Muscle of back (tissue), 11 donors: ENCODE measurements around the gene TMEM201. TPM values are rescaled to one million over a fixed set of nuclear protein-coding genes. Genes with fewer than 3 reads are reported as not detected.

Source experiments
- DNase-seq, 3 donors: peaks; one replicate each; pipeline versions ENCODE4 v3.0.0 to v3.0.0-alpha.2; 2013
- polyA plus RNA-seq, 10 donors: library from polyadenylated mRNA; unstranded; fragments of 120-200 nt; gene quantifications; one replicate each; pipeline ENCODE4 v1.2.1, GENCODE V29; 2013; ENCODE audit not compliant: insufficient read length in 10 of 10

Gene TMEM201
- polyA plus RNA-seq, 10 donors = 12.3 to 19.1 (median 16.3) TPM

- no peak for DNase-seq
Measured at GRCh38 chr1:9598316-9598700, 9.6 kb downstream of the TMEM201 start.

DNA sequence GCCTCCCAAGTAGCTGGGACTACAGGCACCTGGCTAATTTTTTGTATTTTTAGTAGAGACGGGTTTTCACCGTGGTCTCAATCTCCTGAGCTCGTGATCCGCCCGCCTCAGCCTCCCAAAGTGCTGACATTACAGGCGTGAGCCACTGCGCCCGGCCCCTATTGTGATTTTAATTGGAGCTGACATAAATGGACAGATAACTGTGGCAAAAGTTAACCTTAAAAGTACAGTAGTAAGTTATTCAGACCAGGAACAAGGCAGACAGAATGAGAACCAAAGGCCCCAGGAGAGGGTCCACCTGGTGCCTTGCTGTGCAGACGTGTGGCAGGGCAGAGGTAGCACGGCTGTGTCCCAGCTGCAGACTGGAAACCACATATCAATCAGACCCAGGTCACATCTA is 11.0 kb downstream of the TMEM201 start:
- no peak for DNase-seq

- no peak for DNase-seq
Measured at GRCh38 chr1:9600861-9601834, 12.4 kb downstream of the TMEM201 start.

DNA sequence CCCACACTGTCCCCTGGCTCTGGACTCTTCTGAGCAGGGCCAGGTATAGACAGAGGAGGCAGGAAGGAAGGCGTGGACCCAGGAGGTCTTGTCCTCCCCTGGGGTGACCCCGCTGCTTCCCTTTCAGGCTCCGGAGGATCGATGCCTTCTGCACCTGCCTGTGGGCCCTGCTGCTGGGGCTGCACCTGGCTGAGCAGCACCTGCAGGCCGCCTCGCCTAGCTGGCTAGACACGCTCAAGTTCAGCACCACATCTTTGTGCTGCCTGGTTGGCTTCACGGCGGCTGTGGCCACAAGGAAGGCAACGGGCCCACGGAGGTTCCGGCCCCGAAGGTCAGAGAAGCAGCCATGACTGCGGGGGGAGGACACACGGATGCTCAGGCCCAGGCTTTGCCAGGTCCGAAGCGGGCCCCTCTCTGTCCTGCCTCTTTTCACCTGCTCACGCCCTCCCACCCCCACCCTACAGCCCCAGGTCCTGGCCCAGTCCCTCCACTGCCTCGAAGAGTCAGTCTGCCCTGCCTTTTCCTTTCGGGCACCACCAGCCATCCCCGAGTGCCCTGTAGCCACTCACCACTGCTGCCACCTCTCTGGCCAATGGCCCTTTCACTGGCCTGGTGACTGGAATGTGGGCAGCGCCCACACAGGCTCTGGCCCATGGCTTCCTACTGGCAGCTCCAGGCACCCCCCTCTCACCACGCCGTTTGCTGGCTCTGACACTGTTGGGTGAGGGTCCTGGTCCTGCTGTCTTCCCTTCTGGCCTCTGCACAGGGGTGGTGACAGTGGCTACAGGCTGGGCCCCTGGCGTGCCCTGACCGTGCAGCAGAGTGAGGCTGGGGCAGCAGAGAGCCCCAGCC is 13.5 kb downstream of the TMEM201 start:
- DNase-seq = no peak

DNA sequence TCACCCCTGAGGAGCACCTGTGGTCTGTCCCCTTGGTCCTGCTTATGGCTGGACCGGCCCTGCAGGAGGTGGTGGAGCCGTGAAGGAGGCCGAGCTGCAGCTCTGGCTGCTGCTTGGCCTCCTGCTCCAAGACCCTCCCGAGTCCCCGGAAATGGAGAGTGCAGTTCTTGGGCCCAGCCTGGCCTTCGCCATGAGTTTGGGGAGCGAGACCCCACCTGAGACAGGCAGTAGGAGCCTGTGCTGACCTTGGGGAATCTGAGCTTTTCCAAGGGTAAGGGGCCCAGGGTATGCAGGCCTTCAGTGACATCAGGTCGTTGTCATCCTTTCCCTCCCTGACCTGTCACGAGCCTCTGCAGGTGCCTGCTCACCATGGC is 14.1 kb downstream of the TMEM201 start:
- DNase-seq = no peak

DNA sequence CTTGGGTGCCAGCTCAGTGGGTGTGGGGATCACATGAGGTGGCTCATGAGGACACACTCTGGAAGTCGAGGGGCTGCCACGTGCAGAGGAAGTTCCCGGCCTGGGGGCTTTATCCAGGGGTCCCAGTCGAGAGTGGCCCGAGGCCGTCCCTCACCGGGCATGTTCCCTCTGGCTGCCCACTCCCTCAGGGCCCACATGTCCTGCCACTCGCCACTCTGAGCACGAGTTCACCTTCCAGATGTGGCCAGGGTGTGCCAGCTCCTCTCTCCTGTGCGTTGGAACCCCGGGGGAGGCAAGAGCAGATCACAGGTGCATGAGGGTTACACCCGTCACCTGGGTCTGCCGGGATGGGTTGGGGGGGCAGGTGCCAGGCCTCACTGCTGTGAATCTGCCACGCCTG is 14.6 kb downstream of the TMEM201 start:
- no peak for DNase-seq

- no peak for DNase-seq
Measured at GRCh38 chr1:9603766-9604753, 15.3 kb downstream of the TMEM201 start.

- DNase-seq = no peak
Measured at GRCh38 chr1:9604836-9605235, 16.1 kb downstream of the TMEM201 start.

- no peak for DNase-seq
Measured at GRCh38 chr1:9605946-9606455, 17.3 kb downstream of the TMEM201 start.

DNA sequence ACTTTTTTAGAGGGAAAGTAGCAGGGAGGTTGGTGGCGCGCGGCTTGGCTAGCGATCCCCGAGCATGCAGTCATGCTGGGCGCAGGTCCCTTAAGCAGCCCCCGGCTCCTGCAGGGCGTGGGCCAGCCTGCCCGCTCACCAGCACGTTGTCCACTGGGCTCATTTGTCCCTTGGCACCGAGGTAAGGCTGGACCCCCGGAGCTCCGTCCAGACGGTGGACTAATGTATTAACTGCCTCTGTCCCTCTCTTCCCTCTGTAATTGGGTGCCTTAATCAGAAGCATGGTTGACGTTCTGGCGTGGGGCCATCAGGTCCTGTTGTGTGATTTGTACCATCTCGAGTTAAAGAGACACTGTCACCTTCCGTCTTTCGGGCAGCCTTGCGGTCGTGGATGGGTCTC is 17.7 kb downstream of the TMEM201 start:
- no peak for DNase-seq

- DNase-seq = no peak
Measured at GRCh38 chr1:9606948-9607347, 18.2 kb downstream of the TMEM201 start.

GRCh38 chr1:9607352-9607751 is 18.6 kb downstream of the TMEM201 start:
- DNase-seq = no peak

DNA sequence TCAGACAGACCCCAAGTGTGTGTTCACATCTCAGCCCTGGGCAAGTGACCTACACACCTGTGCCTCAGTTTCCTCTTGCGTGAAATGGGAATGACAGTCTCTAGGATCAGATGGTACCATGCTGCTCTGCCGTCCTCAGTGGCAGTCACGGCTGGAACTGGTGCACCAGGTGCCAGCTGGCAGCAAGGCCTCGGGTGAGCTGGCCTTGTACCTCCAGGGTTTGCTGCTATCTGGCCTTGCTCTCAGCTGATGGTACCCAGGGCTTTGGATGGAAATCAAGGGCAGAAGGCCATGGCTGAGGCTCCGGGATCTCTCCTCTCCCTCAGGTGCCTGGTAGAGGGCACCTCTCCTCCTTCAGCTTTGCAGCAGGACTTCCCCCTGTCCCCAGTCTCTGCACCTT is 21.3 kb downstream of the TMEM201 start:
- no peak for DNase-seq

- DNase-seq = no peak
Measured at GRCh38 chr1:9610548-9610947, 21.8 kb downstream of the TMEM201 start.

DNA sequence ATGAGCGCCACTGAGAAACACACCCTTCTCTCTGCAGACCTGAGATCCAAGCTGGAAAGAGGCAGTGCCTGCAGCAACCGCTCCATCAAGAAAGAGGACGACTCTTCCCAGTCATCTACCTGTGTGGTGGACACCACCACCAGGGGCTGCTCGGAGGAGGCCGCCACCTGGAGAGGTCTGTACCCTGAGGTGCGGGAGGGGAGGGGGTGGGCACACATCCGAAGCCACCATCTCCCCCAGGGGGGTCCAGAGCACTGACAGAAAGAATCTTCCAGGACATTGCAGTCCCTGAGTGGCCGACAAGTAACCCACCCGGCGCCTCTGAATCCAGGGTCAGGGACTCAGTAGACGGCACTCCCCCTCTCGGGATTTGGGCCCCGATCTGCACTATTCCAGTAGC is 23.0 kb downstream of the TMEM201 start:
- no peak for DNase-seq

GRCh38 chr1:9612162-9612845 is 23.6 kb downstream of the TMEM201 start:
- no peak for DNase-seq

DNA sequence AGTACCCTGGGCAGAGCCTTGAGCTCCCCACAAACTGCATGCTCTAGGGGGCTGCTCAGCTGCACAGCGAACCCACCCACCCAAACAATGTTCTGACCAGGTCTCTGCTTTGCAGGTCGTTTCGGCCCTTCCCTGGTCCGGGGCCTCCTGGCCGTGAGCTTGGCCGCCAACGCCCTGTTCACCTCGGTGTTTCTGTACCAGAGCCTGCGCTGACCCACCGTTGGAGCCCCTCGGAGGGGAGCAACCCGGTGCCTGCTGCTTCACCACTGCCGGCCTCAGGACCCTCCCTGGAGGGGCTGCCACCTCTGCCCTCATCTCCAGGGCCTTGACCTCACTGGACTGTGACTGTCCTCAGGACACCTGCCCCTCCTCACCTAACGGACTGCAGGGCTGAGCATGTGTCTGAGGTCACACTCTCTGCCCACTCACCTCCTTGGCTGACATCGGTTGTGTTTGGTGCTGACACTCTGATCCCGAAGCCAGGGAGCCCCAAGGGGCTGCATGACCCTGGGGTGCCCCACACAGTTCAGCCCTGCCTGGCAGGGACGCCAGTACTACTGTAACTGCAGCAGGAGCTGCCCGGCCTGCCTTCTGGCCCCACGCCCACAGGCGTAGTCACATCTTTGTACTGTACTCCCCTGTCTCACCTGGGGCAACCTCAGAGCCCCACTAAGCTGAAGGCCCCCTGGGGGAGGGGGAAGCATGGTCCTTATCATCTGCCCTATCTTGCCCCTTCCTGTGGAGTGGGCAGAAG is 24.3 kb downstream of the TMEM201 start:
- no peak for DNase-seq

GRCh38 chr1:9613625-9614299 is 25.1 kb downstream of the TMEM201 start:
- no peak for DNase-seq

DNA sequence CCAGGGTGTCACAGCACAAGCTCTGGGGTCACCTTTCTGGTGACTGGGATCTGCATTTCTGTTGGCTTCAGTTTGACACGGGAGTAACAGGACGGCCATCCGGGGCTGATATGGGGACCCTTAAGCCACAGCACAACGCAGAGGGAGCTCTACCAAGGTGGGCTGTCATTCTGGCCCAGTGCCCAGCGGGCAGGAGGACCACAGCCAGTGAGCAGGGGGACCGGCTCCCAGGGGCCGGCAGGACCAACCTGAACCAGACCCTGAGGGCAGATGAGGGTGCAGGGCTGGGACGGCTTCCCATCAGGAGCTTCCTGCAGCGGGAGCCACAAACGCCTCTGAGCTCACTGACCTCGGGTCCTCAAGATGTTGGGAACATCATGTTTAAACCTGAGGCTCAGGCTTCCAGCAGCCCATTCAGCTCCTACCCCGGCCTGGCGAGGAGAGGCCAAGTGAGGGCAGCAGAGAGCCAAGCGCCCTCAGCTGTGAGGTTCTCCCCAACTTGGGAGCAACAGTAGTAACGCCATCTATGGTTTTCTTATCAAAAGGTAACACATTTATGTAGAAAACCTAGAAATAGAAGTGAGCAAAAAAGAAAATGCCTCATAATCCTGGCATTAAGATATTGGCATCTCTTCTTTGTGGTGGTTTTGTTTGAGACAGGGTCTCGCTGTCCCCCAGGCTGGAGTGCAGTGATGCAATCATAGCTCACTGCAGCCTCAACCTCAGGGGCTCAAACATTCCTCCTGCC is 26.8 kb downstream of the TMEM201 start:
- peak in 1 of 3 donors; percentile 38 for DNase-seq
